GM12878 (cell line): ENCODE measurements around the gene ME2.

Experiments
- GABPA ChIP-seq: IDR thresholded peaks from 2 replicates; pipeline ENCODE4 v1.6.1; 2014; ENCODE audit warnings: antibody characterized with exemption, low read depth, mild to moderate bottlenecking, inconsistent platforms
- POLR2A ChIP-seq: IDR thresholded peaks from 2 replicates; pipeline ENCODE4 v1.6.1; 2011; ENCODE audit warnings: low read depth, mild to moderate bottlenecking, low read length
- POLR2AphosphoS5 ChIP-seq: IDR thresholded peaks from 2 replicates; pipeline ENCODE4 v1.6.1; 2011; ENCODE audit warnings: mild to moderate bottlenecking, low read length, inconsistent platforms
- RAD21 ChIP-seq: IDR thresholded peaks from 2 replicates; pipeline ENCODE4 v1.6.1; 2011; ENCODE audit warnings: mild to moderate bottlenecking, low read depth, low read length, moderate library complexity; ENCODE audit not compliant: insufficient read depth
- ZSCAN29 ChIP-seq: fragments of 450-650 bp; IDR thresholded peaks from 2 replicates; pipeline ENCODE4 v1.6.1; 2017; ENCODE audit warnings: mild to moderate bottlenecking, moderate library complexity
- TF ChIP-seq, protein P1 (sequence below): fragments of 450-650 bp; conservative IDR thresholded peaks from 2 replicates; pipeline ENCODE4 v1.6.1; 2017; ENCODE audit warnings: mild to moderate bottlenecking, moderate library complexity
- TF ChIP-seq, protein P2 (sequence below): fragments of 450-650 bp; IDR thresholded peaks from 2 replicates; pipeline ENCODE4 v1.6.1; 2016; ENCODE audit warnings: mild to moderate bottlenecking

DNA sequence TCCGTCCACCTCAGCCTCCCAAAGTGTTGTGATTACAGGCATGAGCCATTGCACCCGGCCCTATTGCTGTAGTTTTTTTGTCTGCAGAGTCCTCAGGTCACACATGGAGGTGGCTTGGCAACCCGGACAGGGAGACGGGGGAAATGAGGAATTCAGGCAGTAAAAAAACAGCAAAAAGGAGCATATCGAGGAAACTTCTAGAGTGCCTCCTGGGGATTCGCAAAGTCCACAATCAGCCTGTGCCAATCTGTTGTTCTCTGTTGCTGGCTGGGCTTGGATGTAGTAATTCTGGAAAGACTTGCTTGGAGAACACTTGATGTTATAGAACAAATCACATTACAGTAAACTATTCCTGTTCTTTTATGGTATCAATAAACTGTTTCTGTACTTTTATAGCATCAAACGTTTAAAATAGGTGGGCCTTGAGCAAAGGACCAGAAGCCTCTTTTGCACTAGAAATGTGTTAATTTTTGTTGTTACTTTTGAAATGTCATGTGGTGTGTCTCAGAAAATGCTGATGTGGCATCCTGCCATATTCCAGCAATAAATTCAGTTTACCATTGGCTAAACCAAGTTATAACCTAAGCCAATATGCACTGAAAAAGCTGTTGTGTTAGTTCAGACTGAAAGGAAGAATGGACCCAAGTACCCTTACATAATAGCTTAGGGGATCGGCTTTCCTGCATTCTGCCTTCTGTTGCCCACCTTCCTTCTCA, 103.3 kb downstream of the ME2 start:
- TF ChIP-seq, protein P1, sequence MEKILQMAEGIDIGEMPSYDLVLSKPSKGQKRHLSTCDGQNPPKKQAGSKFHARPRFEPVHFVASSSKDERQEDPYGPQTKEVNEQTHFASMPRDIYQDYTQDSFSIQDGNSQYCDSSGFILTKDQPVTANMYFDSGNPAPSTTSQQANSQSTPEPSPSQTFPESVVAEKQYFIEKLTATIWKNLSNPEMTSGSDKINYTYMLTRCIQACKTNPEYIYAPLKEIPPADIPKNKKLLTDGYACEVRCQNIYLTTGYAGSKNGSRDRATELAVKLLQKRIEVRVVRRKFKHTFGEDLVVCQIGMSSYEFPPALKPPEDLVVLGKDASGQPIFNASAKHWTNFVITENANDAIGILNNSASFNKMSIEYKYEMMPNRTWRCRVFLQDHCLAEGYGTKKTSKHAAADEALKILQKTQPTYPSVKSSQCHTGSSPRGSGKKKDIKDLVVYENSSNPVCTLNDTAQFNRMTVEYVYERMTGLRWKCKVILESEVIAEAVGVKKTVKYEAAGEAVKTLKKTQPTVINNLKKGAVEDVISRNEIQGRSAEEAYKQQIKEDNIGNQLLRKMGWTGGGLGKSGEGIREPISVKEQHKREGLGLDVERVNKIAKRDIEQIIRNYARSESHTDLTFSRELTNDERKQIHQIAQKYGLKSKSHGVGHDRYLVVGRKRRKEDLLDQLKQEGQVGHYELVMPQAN = no peak
- TF ChIP-seq POLR2AphosphoS5 (no peak), ZSCAN29 (no peak), GABPA (no peak), POLR2A (no peak), RAD21 (no peak)
- TF ChIP-seq, protein P2, sequence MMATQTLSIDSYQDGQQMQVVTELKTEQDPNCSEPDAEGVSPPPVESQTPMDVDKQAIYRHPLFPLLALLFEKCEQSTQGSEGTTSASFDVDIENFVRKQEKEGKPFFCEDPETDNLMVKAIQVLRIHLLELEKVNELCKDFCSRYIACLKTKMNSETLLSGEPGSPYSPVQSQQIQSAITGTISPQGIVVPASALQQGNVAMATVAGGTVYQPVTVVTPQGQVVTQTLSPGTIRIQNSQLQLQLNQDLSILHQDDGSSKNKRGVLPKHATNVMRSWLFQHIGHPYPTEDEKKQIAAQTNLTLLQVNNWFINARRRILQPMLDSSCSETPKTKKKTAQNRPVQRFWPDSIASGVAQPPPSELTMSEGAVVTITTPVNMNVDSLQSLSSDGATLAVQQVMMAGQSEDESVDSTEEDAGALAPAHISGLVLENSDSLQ = no peak
